Activated T-cell treated with anti-CD3 and anti-CD28 coated beads for 48 hours (primary cell): Measurements from ENCODE around the gene GALNT7.
"Not testable (repeated sequence)": the region's sequence is repeated elsewhere in the genome, so short reads cannot be mapped to it uniquely, and the experiment has no call there.

ENCODE experiments used
- DNase-seq: peaks from one replicate; pipeline ENCODE4 v3.0.0-alpha.2; 2020; ENCODE audit warnings: low read depth

Gene GALNT7

GRCh38 chr4:173168396-173169177, at the start of gene GALNT7:
TSS of gene GALNT7 (plus strand) at chr4:173168811. CDS start at chr4:173168836, 25 bp downstream.
- peak; percentile 50 for DNase-seq

- not testable (repeated sequence) for DNase-seq
These were observed 49.8 kb upstream of the GALNT7 start for GRCh38 chr4:173118819-173119218.

GRCh38 chr4:173119818-173120217, 48.8 kb upstream of the GALNT7 start:
- no peak for DNase-seq

- no peak for DNase-seq
These were observed 47.5 kb upstream of the GALNT7 start for GRCh38 chr4:173121076-173121561.

GRCh38 chr4:173124209-173124865, 44.3 kb upstream of the GALNT7 start:
- DNase-seq, result no peak

- no peak for DNase-seq
These were observed 43.3 kb upstream of the GALNT7 start for GRCh38 chr4:173125216-173125812.

- DNase-seq, result no peak
These were observed 40.3 kb upstream of the GALNT7 start for GRCh38 chr4:173128199-173128890.

GRCh38 chr4:173130687-173131086, 37.9 kb upstream of the GALNT7 start:
- no peak for DNase-seq

- no peak for DNase-seq
These were observed 34.2 kb upstream of the GALNT7 start for GRCh38 chr4:173134426-173134825.

GRCh38 chr4:173135241-173135847, 33.3 kb upstream of the GALNT7 start:
- DNase-seq, result no peak

- no peak for DNase-seq
These were observed 30.0 kb upstream of the GALNT7 start for GRCh38 chr4:173138624-173139023.

- no peak for DNase-seq
These were observed 29.1 kb upstream of the GALNT7 start for GRCh38 chr4:173139561-173139960.

- no peak for DNase-seq
These were observed 23.5 kb upstream of the GALNT7 start for GRCh38 chr4:173145131-173145530.

- DNase-seq, result no peak
These were observed 22.2 kb upstream of the GALNT7 start for GRCh38 chr4:173146456-173146855.

GRCh38 chr4:173151496-173151895, 17.1 kb upstream of the GALNT7 start:
- DNase-seq, result no peak

GRCh38 chr4:173152104-173152503, 16.5 kb upstream of the GALNT7 start:
- DNase-seq, result no peak

- DNase-seq, result no peak
These were observed 15.2 kb upstream of the GALNT7 start for GRCh38 chr4:173153445-173153844.

- no peak for DNase-seq
These were observed 8.8 kb upstream of the GALNT7 start for GRCh38 chr4:173159791-173160190.

GRCh38 chr4:173160871-173161270, 7.7 kb upstream of the GALNT7 start:
- DNase-seq, result no peak

- no peak for DNase-seq
These were observed 7.3 kb upstream of the GALNT7 start for GRCh38 chr4:173161311-173161710.

GRCh38 chr4:173165706-173166105, 2.9 kb upstream of the GALNT7 start:
- DNase-seq, result no peak

GRCh38 chr4:173166491-173166890, 2.1 kb upstream of the GALNT7 start:
- DNase-seq, result no peak
